Erythroblast (primary cell): ENCODE measurements around the gene B4GALNT1.

Source experiments
- GATA1 ChIP-seq: IDR thresholded peaks from 2 replicates; pipeline ENCODE4 v1.6.1; 2011; ENCODE audit warnings: low read depth, mild to moderate bottlenecking, control low read depth, low read length, moderate library complexity
- POLR2A ChIP-seq: IDR thresholded peaks from 2 replicates; pipeline ENCODE4 v1.6.1; 2011; ENCODE audit warnings: mild to moderate bottlenecking, low read length

- TF ChIP-seq POLR2A: no peak
- TF ChIP-seq GATA1: no peak
Measured at GRCh38 chr12:57584690-57585089, 48.3 kb downstream of the B4GALNT1 start.
